ENCODE measurements around the gene LARGE1.

Gene LARGE1

GRCh38 chr22:33774781-33775180 lies 145.5 kb downstream of the LARGE1 start:
- DNase-seq (ENCODE audit: low spot score): no peak

DNA sequence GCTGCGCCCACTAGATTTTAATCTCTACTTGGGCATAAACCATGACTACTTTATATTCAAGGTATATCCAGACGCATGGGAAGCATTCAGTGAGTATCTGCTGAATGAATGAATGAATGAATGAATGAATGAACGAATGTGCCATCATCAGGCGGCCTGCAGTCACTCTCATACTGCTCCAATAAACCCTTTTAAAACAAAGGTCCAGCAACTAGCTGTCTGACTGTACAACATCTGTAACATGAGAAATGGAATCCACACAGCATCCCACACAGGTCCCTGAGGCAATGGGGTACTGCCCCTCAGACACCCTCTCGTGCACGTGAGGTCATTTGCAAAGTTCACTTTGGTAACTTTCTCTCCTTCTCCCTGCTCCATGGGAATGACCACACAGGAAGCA lies 147.5 kb downstream of the LARGE1 start:
- DNase-seq (ENCODE audit: low spot score): no peak

DNA sequence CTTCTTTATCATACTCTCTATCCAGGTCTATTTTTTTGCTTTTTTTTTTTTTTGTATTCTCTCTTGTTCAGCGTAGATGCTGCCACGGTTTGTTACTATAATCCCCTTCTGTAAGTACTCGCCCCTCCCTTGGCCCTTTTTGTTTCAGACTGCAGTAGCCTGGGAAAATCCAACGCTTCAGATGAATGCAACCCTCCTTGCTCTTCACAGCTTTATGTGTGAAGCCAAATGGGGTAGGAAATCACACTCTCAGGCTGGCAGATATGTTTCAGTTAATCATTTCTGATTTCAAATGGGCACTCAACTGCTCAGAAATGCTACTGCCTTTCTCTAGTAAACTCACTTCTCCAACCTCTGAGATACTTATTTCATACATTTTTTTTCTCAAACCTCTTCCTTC lies 149.1 kb downstream of the LARGE1 start:
- DNase-seq (ENCODE audit: low spot score): no peak

GRCh38 chr22:33770723-33771122 lies 149.6 kb downstream of the LARGE1 start:
- DNase-seq (ENCODE audit: low spot score): no peak

DNA sequence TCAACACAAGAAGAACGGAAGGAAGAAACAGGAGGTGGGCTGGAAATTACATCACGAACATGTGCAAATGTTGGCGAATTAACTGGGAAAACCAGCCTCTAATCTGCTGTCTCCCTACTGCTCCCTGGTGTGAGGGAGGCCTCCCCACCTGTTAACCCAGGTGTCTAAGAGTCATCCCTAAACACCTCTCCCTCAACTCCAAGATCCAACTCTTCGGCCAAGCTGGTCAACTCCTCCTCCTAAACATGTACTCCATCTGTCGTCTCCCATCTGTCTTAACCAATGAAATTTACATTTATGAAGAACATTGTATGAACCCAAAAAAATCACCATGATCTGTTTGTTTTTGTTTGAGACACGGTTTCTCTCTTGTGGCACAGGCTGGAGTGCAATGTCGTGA lies 154.2 kb downstream of the LARGE1 start:
- no peak for DNase-seq (ENCODE audit: low spot score)

GRCh38 chr22:33758961-33759360 lies 161.3 kb downstream of the LARGE1 start:
- no peak for DNase-seq (ENCODE audit: low spot score)

- no peak for DNase-seq (ENCODE audit: low spot score)
Measured at GRCh38 chr22:33757802-33758483, 162.3 kb downstream of the LARGE1 start.

- DNase-seq (ENCODE audit: low spot score): no peak
Measured at GRCh38 chr22:33757041-33757801, 163.1 kb downstream of the LARGE1 start.

GRCh38 chr22:33756508-33756949 lies 163.7 kb downstream of the LARGE1 start:
- DNase-seq (ENCODE audit: low spot score): no peak

- DNase-seq (ENCODE audit: low spot score): no peak
Measured at GRCh38 chr22:33748714-33749113, 171.6 kb downstream of the LARGE1 start.

DNA sequence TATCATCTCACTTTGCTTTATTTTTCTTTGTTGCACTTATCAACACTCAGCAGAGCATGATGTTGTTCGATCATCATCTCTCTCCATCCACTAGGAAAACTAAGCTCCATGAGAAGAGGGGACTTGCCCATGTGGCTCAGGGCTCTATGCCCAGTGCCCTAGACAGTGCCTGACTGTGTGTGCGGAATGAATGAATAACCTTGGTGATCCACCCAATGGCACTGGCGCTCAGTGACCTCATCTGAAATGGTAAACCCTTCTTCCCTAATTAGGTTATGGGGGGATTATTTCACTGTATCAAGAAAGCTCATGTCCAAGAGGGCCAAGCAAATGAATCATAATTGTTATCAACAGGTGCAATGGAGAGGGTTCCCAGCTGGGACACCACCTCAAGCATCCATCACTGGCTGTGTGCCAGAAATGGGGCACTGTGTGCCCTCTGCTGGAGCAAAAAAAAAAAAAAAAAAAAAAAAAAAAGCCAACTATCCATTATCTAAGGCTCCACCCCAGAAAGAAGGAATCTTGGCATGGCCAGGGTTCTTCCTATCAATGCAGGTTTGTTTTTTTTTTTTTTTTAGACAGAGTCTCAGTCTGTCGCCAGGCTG lies 172.6 kb downstream of the LARGE1 start:
- peak; percentile 31 for DNase-seq (ENCODE audit: low spot score)

- DNase-seq (ENCODE audit: low spot score): no peak
Measured at GRCh38 chr22:33747029-33747428, 173.2 kb downstream of the LARGE1 start.

GRCh38 chr22:33746501-33746928 lies 173.8 kb downstream of the LARGE1 start:
- no peak for DNase-seq (ENCODE audit: low spot score)

DNA sequence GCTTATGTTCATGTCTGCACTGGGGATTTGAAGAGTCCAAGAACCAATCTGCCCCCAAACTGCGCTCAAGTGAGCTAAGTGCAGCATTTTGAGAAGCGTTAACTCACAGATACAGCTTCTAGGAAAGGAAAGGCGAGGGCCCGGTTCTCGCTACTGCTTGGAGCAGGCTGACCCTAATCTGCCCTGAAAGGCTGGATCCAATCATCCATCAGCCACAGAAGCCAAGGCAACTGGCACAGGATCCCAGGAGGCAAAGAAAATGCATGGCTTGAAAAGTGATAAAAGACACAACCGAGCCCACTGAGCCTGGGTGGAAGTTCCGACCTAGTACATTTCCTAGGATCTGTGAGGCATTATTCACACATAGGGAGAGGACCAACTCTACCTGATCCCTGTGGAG lies 174.8 kb downstream of the LARGE1 start:
- DNase-seq (ENCODE audit: low spot score): no peak

DNA sequence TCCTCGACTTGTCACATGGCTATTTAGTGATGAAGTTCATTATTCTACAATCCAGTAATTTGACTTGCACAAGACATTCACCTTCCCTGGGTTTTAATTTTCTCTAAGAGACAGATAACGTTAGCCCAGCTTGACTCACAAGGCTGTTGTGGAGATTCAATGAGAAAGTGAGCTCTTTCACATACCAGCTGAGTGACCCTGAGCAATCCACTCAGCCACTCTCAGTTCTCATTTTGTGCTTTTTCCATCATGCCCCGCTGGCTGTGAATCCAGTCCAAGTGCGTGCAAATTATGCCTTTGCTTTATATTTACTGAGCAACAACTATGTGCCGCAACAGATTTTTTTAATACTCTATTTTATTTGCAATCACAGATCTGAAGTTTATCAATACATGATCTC lies 176.5 kb downstream of the LARGE1 start:
- DNase-seq (ENCODE audit: low spot score): no peak

GRCh38 chr22:33741025-33741424 lies 179.3 kb downstream of the LARGE1 start:
- DNase-seq (ENCODE audit: low spot score): no peak

DNA sequence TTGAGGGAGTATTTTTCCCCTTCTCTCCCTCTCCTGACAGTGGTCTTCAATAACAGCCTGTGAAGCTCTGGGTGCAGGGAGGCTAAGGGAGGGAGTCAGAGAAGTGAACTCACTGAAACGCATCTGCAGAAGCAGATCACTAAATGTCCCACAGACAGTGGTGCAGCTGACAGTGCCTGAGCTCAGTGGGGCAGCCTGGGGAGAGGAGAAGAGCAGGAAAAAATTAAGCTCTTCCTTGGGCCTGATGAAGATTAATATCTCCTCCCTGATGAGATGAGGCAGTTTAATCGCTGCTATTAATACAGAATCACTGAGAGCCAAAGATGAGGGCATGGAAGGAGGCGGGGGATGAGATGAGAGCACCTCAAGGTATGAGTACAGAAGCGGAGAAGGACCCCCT lies 180.8 kb downstream of the LARGE1 start:
- DNase-seq (ENCODE audit: low spot score): no peak

- DNase-seq (ENCODE audit: low spot score): no peak
Measured at GRCh38 chr22:33737662-33738061, 182.6 kb downstream of the LARGE1 start.

DNA sequence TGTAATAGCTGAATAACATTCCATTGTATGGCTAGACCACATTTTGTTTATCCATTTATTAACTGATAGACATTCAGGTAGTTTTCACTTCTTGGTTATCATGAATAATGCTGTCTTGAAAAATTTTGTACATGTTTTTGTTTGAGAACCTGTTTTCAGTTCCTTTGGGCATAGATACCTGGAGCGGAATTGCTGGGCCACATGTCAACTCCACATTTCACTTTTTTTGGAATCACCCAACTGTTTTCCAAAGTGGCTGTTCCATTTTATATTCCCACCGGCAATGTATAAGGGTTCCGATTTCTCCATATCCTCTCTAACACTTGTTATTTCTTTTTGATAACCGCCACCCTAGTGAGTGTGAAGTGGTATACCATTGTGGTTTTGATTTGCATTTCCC lies 184.3 kb downstream of the LARGE1 start:
- DNase-seq (ENCODE audit: low spot score): no peak

DNA sequence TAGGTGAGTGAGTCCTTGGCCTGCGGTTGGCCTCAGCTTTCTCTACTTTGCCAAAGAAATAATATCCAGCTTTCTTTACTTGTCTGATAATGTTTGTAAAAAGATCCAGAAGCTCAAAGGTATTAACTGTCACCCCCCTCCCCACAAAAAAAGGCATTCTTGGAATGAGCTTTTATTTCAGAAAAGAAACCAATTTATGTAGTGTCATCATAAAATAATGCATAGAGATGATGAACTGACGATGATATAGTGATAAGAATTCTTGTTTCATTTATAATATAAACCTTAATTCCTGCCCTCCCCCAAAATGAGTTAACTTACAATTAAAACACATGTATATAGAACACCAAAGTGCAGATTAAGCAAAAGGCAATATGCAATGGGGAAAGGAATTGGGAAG lies 191.4 kb downstream of the LARGE1 start:
- DNase-seq (ENCODE audit: low spot score): no peak

GRCh38 chr22:33726294-33726734 lies 194.0 kb downstream of the LARGE1 start:
- DNase-seq (ENCODE audit: low spot score): peak; percentile 47

GRCh38 chr22:33723915-33724314 lies 196.4 kb downstream of the LARGE1 start:
- DNase-seq (ENCODE audit: low spot score): no peak

DNA sequence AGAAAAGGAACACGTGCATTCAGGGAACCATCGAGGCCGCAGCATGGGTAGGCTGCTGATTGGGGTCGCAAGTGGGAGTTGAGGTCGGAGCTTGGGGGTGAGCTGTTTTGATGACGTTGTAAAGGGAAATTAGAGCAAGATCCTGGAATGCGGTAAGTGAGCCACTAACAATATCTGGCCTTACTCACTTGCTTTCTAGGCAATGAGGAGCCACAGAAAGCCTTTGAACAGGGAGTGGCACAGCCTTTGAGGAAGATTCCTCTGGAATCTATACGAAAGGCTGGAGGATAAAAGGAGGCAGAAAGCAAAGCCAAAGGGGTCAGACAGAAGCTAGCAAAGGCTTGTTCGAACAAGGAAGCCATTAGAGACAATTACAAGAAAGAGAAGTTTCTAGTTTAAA lies 197.5 kb downstream of the LARGE1 start:
- no peak for DNase-seq (ENCODE audit: low spot score)

All from kidney tubule cell (primary cell).